AG09319 (cell line): ENCODE measurements around the gene LATS1.

Source experiments
- DNase-seq: peaks from one replicate; pipeline ENCODE4 v3.0.0-alpha.2; 2010; ENCODE audit warnings: low read depth; ENCODE audit errors: extremely low read depth
- CTCF ChIP-seq: IDR thresholded peaks from 2 replicates; pipeline ENCODE4 v1.5.1; 2011; ENCODE audit warnings: low read depth, mild to moderate bottlenecking, inconsistent platforms, low read length, moderate library complexity

Gene LATS1

GRCh38 chr6:149725785-149726184 is 7.9 kb upstream of the LATS1 start:
- no peak for DNase-seq
- no peak for TF ChIP-seq CTCF

GRCh38 chr6:149723771-149724417 is 6.0 kb upstream of the LATS1 start:
- TF ChIP-seq CTCF, result peak; percentile 88
- DNase-seq, result peak; percentile 67

GRCh38 chr6:149723262-149723661 is 5.4 kb upstream of the LATS1 start:
- TF ChIP-seq CTCF, result no peak
- DNase-seq, result no peak

GRCh38 chr6:149719531-149719930 is 1.6 kb upstream of the LATS1 start:
- no peak for TF ChIP-seq CTCF
- no peak for DNase-seq

GRCh38 chr6:149717255-149717587 is 680 bp downstream of the LATS1 start:
- TF ChIP-seq CTCF, result no peak
- DNase-seq, result no peak

- no peak for TF ChIP-seq CTCF
- DNase-seq, result no peak
Observed at GRCh38 chr6:149716181-149716963, 1.5 kb downstream of the LATS1 start.

GRCh38 chr6:149714442-149714841 is 3.5 kb downstream of the LATS1 start:
- no peak for TF ChIP-seq CTCF

More at GRCh38 chr6:149714442-149714841, 3.5 kb downstream of the LATS1 start:
- DNase-seq, result no peak
